Mucosa of stomach (tissue), 1 donor: ENCODE measurements around the gene ID4.
"Not testable (repeated sequence)": the region's sequence is repeated elsewhere in the genome, so short reads cannot be mapped to it uniquely, and the experiment has no call there.

Experiments
- H3K27me3 ChIP-seq: one replicate; pipeline ENCODE4 v1.7.0; 2013; ENCODE audit warnings: mild to moderate bottlenecking, low read length; ENCODE audit not compliant: control insufficient read depth, insufficient read depth
- H3K36me3 ChIP-seq: one replicate; pipeline ENCODE4 v1.7.0; 2013; ENCODE audit warnings: low read length; ENCODE audit not compliant: control insufficient read depth, insufficient read depth
- H3K4me1 ChIP-seq: one replicate; pipeline ENCODE4 v1.7.0; 2013; ENCODE audit warnings: mild to moderate bottlenecking, low read length; ENCODE audit not compliant: control insufficient read depth, insufficient read depth
- H3K4me3 ChIP-seq: one replicate; pipeline ENCODE4 v1.7.0; 2013; ENCODE audit warnings: low read length
- H3K9ac ChIP-seq: one replicate; pipeline ENCODE4 v1.7.0; 2013; ENCODE audit warnings: mild to moderate bottlenecking, low read length, moderate library complexity
- H3K9me3 ChIP-seq: one replicate; pipeline ENCODE4 v1.7.0; 2013; ENCODE audit warnings: mild to moderate bottlenecking, low read length, moderate library complexity; ENCODE audit not compliant: control insufficient read depth
- donor health status: Pancreatic carcinoma.

ID4 gene

DNA sequence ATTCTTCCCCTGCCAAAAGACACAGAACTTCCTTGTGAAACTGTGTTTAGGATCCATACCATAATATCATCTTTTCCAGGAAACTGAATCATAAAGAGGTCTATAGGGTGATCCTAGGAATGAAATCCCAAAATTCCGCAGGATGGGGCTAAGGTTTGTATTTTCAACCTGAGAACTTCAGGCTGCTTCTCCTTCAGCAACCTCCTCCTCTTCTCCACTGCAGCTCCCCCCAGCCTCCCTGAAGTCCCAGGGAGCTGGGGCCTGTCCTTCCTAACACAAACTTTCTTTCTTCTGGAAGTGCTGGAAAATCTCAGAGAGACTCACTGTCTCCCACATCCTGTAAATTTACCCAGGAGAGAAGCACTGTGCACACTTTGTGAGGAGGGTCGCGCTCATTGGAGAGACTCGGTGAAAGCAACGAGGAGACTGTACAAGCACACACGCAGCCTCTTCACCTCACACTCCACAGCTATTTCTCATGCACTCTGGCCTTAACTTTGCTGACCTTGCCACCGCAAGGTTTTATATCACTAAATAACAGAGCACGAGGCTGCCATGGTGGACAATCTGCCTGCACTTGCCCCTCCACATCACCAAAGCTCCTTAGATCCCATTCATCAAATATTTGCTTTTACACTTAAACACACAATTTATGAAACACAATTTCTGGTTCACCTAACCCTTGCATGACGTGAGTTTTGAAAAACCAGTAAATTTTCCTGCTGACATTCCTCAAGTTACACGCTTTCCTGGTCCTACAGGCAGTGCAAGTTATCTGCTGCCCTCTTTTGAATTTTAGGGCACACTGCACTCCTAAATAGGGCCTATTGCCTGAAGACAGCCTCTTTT lies 14.3 kb downstream of the ID4 start:
- H3K4me1 ChIP-seq, result no peaks in the 10 kb centered on the region
- H3K36me3 ChIP-seq, result no peaks in the 10 kb centered on the region
- H3K9ac ChIP-seq, result no peak overlapping the region
- no peaks in the 10 kb centered on the region for H3K27me3 ChIP-seq
- no peaks in the 10 kb centered on the region for H3K9me3 ChIP-seq
- H3K4me3 ChIP-seq, result no peak overlapping the region

DNA sequence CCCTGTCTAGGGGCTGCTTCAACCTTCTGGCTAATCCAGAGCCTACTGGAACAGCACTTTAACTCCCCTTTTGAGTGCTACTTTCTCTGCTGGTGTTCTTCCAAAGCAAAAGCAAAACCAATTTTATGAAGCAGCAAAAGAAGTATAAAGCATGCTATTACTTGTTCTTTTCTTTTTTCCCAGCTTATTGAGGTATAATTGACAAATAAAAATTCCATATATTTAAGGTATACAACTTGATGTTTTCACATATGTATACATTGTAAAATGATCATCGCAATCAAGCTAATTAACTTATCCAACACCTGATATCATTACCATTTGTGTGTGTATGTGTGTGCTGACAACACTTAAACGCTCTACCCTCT lies 14.9 kb downstream of the ID4 start:
- no peaks in the 10 kb centered on the region for H3K27me3 ChIP-seq
- no peak overlapping the region for H3K9ac ChIP-seq
- no peaks in the 10 kb centered on the region for H3K4me1 ChIP-seq
- no peaks in the 10 kb centered on the region for H3K36me3 ChIP-seq
- H3K4me3 ChIP-seq, result no peak overlapping the region
- no peaks in the 10 kb centered on the region for H3K9me3 ChIP-seq

DNA sequence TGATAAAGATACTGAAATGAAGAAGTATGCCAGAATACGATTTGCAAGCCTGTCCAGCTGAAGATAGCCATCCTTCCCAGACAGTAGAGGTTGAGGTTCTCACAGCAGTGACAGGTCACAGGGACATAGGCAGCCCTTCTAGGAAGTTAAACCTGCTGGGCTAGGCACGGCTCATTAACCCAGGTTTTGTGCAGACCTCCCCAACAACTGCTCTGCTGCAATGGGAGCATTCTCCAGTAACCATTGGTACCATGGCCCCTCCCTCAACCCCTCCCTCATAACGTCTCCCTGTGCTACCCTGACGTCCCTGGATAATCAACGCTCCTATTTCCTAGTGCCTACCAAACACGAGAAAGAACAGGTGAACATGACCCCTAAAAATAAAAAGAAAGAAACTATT lies 15.8 kb downstream of the ID4 start:
- Histone ChIP-seq H3K27me3 (no peaks in the 10 kb centered on the region), H3K9ac (no peak overlapping the region), H3K4me1 (no peaks in the 10 kb centered on the region), H3K4me3 (no peak overlapping the region), H3K9me3 (no peaks in the 10 kb centered on the region), H3K36me3 (no peaks in the 10 kb centered on the region)

DNA sequence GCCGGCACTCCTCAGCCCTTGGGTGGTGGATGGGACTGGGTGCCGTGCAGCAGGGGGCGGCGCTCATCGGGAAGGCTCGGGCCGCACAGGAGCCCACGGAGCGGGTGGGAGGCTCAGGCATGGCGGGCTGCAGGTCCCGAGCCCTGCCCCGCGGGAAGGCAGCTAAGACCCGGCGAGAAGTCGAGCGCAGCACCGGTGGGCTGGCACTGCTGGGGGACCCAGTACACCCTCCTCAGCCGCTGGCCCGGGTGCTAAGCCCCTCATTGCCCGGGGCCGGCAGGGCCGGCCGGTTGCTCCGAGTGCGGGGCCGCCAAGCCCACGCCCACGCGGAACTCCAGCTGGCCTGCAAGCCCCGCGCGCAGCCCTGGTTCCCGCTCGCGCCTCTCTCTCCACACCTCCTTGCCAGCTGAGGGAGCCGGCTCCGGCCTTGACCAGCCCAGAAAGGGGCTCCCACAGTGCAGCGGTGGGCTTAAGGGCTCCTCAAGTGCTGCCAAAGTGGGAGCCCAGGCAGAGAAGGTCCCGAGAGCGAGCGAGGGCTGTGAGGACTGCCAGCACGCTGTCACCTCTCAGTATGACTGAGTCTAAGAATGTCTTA lies 17.3 kb downstream of the ID4 start:
- not testable (repeated sequence) for H3K4me1 ChIP-seq, H3K27me3 ChIP-seq, H3K4me3 ChIP-seq, H3K9ac ChIP-seq, H3K9me3 ChIP-seq, H3K36me3 ChIP-seq

DNA sequence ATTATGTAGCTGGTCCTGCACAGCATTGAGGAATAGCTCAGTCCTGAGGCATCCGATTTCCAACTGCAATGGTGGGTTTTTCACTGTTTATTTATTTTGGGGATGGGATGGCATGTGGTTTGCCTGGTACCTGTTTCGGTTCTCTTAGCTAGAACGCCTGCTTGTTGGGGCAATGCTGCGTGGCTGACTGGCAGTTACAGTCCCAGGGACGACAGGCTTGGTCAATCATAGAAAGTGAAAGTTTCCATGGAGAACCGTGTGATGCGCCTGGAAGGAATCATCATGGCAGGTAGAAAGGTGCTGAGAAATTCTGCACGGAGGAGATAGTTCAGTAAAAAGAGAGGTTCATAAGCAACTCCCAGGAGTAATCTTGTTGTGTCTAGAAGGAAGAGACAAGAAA lies 18.4 kb downstream of the ID4 start:
- Histone ChIP-seq H3K4me3 (no peak overlapping the region), H3K9me3 (no peaks in the 10 kb centered on the region), H3K36me3 (no peaks in the 10 kb centered on the region), H3K27me3 (no peaks in the 10 kb centered on the region), H3K9ac (no peak overlapping the region), H3K4me1 (peaks cover 5% of the 10 kb centered on the region)

DNA sequence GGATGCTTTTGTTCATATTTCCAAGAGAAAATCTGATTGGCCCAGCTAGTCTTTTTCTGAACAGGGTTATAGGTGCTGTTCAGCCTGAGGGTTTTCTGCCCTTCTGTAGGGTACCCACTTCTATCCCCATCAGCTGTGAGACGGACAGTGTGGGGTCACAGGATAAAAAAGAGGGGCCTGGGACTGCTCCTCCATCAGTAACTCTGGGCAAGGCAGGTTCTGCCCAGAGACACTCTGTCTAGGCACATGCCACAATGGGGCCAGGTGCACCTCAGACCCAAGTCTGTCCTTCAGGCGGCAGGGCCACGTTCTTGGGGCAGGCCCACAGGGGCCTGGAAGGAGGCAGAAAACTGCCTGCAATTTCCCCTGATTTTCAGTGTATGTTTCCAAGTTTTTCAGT lies 20.0 kb downstream of the ID4 start:
- Histone ChIP-seq H3K9me3 (no peaks in the 10 kb centered on the region), H3K4me1 (peaks cover 6% of the 10 kb centered on the region), H3K36me3 (no peaks in the 10 kb centered on the region), H3K4me3 (no peak overlapping the region), H3K27me3 (no peaks in the 10 kb centered on the region), H3K9ac (no peak overlapping the region)

DNA sequence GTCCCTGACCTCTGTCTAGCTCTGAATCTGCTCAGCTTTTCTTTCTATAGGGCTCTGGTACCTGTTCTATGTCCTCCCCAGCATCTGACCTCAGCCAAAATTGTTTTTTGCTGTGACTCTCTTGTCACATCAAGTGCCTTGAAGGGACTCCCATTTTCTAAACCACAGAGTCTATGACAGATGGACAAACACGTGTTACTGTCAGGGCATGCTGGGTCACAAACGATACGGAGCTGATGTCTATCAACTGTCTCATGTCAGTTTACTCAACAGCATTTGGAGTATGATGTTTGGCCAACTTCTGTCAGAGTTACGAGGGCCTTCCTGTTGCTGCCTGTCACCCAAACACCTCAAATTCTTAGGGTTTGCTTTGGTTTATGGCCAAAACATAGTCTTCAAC lies 20.5 kb downstream of the ID4 start:
- no peaks in the 10 kb centered on the region for H3K36me3 ChIP-seq
- no peaks in the 10 kb centered on the region for H3K9me3 ChIP-seq
- no peak overlapping the region for H3K4me3 ChIP-seq
- no peak overlapping the region for H3K9ac ChIP-seq
- H3K4me1 ChIP-seq, result peaks cover 6% of the 10 kb centered on the region
- H3K27me3 ChIP-seq, result no peaks in the 10 kb centered on the region

DNA sequence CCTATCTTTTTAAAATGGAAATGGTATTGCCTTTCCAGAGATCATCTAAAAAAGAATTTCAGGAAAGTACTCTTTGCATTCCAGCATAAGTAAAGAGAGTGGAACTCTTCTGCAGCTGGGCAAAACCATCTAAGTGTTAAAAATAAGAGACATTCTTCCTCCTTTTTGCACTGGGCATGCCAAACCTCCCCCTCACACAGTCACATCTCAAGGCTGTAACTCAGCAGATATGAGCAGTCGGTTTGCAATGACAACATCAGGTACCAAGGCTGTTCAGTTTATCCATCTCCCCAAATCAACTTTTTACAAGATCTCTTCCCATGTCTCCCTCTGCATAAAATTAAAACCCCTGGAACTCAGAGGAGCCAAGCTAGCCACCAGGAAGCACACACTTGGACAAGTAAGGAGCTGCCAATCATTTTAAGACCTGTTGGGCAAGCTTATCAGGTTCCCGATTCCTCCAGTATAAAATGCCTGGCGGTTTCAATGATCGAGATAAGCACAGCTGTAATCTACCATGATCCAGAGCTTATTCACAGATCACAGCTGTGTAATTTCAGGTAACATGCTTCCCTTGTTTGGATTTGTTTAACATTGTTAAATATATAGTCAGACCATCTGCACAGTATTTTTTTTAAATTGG lies 23.2 kb downstream of the ID4 start:
- no peaks in the 10 kb centered on the region for H3K9me3 ChIP-seq
- H3K4me3 ChIP-seq, result no peak overlapping the region
- H3K36me3 ChIP-seq, result no peaks in the 10 kb centered on the region
- peaks cover 11% of the 10 kb centered on the region for H3K4me1 ChIP-seq
- H3K27me3 ChIP-seq, result peaks cover 4% of the 10 kb centered on the region
- H3K9ac ChIP-seq, result no peak overlapping the region

DNA sequence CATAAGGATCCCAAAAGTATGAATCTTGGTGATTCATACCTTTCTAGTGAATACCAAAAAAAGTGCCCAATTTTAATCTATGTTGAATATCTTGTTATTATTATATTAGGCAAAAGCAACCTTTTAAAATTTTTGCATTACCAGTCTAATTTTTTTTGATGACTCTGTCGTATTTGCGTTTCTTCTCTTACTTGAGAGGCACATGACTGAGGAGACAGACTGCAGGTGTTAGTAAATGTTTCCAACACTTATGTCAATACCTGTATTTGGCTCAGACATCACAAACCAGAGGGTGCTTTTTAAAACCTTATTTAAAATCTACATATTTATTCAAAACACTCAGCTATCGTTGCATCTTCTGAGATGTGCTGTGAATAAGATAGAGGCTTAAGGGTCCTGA lies 27.1 kb downstream of the ID4 start:
- H3K4me3 ChIP-seq, result no peak overlapping the region
- H3K36me3 ChIP-seq, result no peaks in the 10 kb centered on the region
- H3K9me3 ChIP-seq, result no peaks in the 10 kb centered on the region
- peaks cover 11% of the 10 kb centered on the region for H3K4me1 ChIP-seq
- no peak overlapping the region for H3K9ac ChIP-seq
- H3K27me3 ChIP-seq, result peaks cover 8% of the 10 kb centered on the region

DNA sequence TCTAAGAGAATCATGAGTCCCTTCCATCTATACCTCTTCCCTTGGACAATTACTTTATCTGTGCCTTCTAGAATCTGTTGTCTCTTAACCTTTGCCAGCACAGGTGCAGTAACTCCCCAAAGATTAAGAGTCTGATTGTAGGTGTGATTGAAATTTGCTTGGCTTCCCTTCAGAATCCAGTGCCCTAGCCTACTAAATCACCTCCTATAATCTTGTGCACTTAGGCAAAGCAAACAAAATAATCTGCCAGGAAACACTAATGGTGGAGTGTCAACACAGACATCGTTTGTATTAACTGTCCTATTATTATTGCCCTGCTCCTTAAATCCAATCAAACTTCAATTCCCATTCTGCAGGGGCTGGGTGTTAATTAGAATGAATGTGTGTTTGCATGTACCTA lies 28.0 kb downstream of the ID4 start:
- Histone ChIP-seq H3K27me3 (peaks cover 8% of the 10 kb centered on the region), H3K36me3 (no peaks in the 10 kb centered on the region), H3K4me3 (no peak overlapping the region), H3K4me1 (peaks cover 10% of the 10 kb centered on the region), H3K9me3 (no peaks in the 10 kb centered on the region), H3K9ac (no peak overlapping the region)

DNA sequence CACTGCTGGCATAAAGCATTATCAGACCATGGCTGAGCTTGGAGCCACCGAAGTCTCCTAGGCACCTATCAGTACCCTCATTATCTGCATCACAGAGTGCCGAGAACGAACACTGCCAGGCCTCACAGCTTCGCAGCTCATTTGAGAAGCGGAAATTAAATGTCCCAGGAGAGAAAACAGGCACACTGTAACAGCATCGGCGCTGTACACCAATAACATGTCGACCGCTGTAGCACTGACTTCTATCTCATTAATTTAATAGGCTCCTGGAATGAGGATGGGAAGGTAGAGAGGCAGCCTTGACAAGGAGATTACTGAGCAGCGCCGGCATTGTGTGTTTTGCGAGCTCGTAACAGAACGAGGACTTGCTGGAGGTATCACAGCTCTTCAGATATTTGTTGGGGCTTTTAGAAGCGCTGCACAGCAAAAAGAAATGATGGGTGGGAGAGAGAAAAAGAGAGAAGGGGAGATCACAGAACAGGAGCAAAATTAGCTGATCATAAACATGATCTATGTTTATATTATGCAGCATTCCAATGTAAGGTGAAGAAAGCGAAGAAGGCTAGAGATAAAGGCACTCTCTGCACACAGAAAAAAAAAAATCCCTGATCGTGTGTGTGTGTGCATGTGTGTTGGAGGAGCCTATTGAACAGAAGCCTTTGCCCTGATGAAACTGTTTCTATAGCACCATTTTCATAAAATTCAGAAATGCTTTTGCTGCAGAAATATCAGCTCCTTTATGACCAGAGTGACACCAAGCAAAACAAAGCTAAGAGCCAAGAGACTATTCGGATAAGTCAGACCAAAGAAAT lies 29.2 kb downstream of the ID4 start:
- Histone ChIP-seq H3K9ac (no peak overlapping the region), H3K36me3 (no peaks in the 10 kb centered on the region), H3K27me3 (peaks cover 8% of the 10 kb centered on the region), H3K4me3 (no peak overlapping the region), H3K9me3 (no peaks in the 10 kb centered on the region), H3K4me1 (peaks cover 5% of the 10 kb centered on the region)
